ENCODE results near the gene CERS1.

Gene CERS1

DNA sequence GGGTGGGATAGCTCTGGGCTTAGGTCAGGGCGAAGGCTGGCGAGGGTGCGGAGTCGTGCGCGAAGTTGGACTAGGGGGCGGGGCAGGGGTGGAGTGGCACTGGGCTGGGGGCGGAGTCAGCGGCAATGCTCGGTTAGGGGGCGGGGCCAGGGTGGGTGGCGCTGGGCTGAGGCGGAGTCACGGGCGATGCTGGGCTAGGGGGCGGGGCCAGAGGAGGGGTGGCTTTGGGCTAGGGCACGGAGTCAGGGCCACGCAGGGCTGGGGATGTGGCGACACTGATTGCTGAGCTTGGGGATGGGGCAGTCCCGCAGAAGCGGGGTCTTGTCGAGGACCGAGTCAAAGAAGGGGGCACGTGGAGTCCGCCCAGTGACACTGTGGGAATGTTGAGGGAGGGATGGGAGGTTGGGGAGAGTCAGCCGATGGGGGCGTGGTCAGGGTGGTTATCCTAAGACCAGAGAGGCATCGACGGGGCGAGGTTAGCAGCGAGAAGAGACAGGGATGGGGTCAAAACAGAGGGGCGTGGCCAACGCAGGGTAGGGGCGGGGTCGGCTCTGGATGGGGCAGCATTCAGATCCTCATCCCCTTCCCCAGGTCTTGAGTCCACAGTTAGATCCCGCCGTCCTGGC, 36.4 kb upstream of the CERS1 start:
- H3K4me1 ChIP-seq (ENCODE audit: insufficient read depth, low read length) = no peaks in the 10 kb centered on the region
- DNase-seq (peak; percentile 58), ATAC-seq (ENCODE audit: insufficient read depth, low read depth) (peak; percentile 75)
- H3K27ac ChIP-seq (ENCODE audit: low read length) = no peak overlapping the region
- no peaks in the 10 kb centered on the region for H3K27me3 ChIP-seq (ENCODE audit: insufficient read depth, low read length, poor library complexity)
- no peak overlapping the region for H2AFZ ChIP-seq (ENCODE audit: low read depth, low read length)
- no peaks in the 10 kb centered on the region for H4K20me1 ChIP-seq (ENCODE audit: insufficient read depth, low read length)
- H3K79me2 ChIP-seq (ENCODE audit: insufficient read depth, low read length) = no peaks in the 10 kb centered on the region
- H3K4me3 ChIP-seq (ENCODE audit: low read depth in 1 of 2, low read length in 2 of 2) = no peak overlapping the region
- H3K36me3 ChIP-seq (ENCODE audit: insufficient read depth, low read length) = peaks cover 15% of the 10 kb centered on the region; the same call in 1 of the 2 replicates
- no peaks in the 10 kb centered on the region for H3K9me3 ChIP-seq (ENCODE audit: insufficient read depth, low read length, severe bottlenecking)
- no peak overlapping the region for H3K4me2 ChIP-seq (ENCODE audit: insufficient read depth, low read length)
- no peak overlapping the region for H3K9ac ChIP-seq (ENCODE audit: low read depth, low read length)
- TF ChIP-seq, protein P1, sequence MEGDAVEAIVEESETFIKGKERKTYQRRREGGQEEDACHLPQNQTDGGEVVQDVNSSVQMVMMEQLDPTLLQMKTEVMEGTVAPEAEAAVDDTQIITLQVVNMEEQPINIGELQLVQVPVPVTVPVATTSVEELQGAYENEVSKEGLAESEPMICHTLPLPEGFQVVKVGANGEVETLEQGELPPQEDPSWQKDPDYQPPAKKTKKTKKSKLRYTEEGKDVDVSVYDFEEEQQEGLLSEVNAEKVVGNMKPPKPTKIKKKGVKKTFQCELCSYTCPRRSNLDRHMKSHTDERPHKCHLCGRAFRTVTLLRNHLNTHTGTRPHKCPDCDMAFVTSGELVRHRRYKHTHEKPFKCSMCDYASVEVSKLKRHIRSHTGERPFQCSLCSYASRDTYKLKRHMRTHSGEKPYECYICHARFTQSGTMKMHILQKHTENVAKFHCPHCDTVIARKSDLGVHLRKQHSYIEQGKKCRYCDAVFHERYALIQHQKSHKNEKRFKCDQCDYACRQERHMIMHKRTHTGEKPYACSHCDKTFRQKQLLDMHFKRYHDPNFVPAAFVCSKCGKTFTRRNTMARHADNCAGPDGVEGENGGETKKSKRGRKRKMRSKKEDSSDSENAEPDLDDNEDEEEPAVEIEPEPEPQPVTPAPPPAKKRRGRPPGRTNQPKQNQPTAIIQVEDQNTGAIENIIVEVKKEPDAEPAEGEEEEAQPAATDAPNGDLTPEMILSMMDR (IDR thresholded peaks at IDR 0.05; ENCODE audit: borderline replicate concordance, extremely low read depth, low read length, poor library complexity, severe bottlenecking) = no peak
- TF ChIP-seq EZH2 (IDR thresholded peaks at IDR 0.05; ENCODE audit: borderline replicate concordance, low read depth, low read length, severe bottlenecking) = no peak

DNA sequence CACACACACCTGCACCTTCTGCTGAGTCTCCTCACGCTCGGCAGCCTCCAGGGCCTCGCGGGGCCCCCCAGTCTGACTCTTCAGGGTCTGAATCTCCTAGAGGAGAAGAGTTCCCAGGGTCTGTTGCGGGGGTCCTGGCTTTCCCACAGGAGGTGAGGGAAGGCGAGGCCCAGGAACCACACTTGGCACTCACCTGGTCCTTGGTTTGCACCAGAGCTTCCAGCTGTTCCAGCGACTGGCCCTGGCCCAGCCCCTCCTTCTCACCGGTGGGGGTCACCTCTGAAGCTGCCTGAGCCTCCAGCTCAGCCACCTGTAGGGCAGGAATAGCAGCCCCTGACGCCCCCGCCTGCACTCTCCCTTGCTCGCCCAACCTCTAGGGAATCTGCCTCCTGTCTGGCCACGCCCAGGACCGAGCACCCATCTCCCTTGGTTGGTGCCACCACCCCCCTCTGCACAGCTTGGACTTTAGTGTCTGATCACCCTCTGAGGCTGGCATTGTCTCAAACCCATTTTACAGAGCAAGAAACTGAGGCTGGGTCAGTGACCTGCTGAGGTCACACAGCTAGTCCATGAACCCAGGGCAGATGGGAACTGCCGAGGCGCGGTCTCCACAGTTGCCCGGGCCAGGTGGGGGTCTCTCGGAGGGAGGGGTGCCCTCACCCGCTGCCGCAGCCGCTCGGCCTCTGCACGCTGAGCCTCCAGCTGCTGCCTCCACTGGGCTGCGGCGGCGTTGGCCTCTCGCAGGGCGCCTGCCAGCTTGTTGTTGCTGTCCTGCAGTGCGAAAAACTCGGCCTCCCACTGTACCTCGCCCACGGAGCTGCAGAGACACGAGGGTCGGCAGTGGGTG, 35.6 kb upstream of the CERS1 start:
- H3K4me1 ChIP-seq (ENCODE audit: insufficient read depth, low read length) = no peaks in the 10 kb centered on the region
- no peaks in the 10 kb centered on the region for H4K20me1 ChIP-seq (ENCODE audit: insufficient read depth, low read length)
- no peak for TF ChIP-seq EZH2 (IDR thresholded peaks at IDR 0.05; ENCODE audit: borderline replicate concordance, low read depth, low read length, severe bottlenecking)
- TF ChIP-seq, protein P1 (IDR thresholded peaks at IDR 0.05; ENCODE audit: borderline replicate concordance, extremely low read depth, low read length, poor library complexity, severe bottlenecking) = no peak
- peaks cover 20% of the 10 kb centered on the region for H3K36me3 ChIP-seq (ENCODE audit: insufficient read depth, low read length)
- no peak overlapping the region for H3K27ac ChIP-seq (ENCODE audit: low read length)
- H3K27me3 ChIP-seq (ENCODE audit: insufficient read depth, low read length, poor library complexity) = no peaks in the 10 kb centered on the region
- ATAC-seq (ENCODE audit: insufficient read depth, low read depth) (no peak), DNase-seq (no peak)
- H3K4me3 ChIP-seq (ENCODE audit: low read depth in 1 of 2, low read length in 2 of 2) = no peak overlapping the region
- no peak overlapping the region for H3K4me2 ChIP-seq (ENCODE audit: insufficient read depth, low read length)
- H3K9ac ChIP-seq (ENCODE audit: low read depth, low read length) = no peak overlapping the region
- no peaks in the 10 kb centered on the region for H3K79me2 ChIP-seq (ENCODE audit: insufficient read depth, low read length)
- H3K9me3 ChIP-seq (ENCODE audit: insufficient read depth, low read length, severe bottlenecking) = no peaks in the 10 kb centered on the region
- no peak overlapping the region for H2AFZ ChIP-seq (ENCODE audit: low read depth, low read length)

GRCh38 chr19:18929311-18929710, 33.4 kb upstream of the CERS1 start:
- no peak overlapping the region for H3K9ac ChIP-seq (ENCODE audit: low read depth, low read length)
- H3K27me3 ChIP-seq (ENCODE audit: insufficient read depth, low read length, poor library complexity) = no peaks in the 10 kb centered on the region
- no peak overlapping the region for H3K27ac ChIP-seq (ENCODE audit: low read length)
- no peak overlapping the region for H3K4me2 ChIP-seq (ENCODE audit: insufficient read depth, low read length)
- no peaks in the 10 kb centered on the region for H3K9me3 ChIP-seq (ENCODE audit: insufficient read depth, low read length, severe bottlenecking)
- H3K4me3 ChIP-seq (ENCODE audit: low read depth in 1 of 2, low read length in 2 of 2) = no peak overlapping the region
- no peaks in the 10 kb centered on the region for H4K20me1 ChIP-seq (ENCODE audit: insufficient read depth, low read length)
- TF ChIP-seq, protein P1 (IDR thresholded peaks at IDR 0.05; ENCODE audit: borderline replicate concordance, extremely low read depth, low read length, poor library complexity, severe bottlenecking) = no peak
- TF ChIP-seq EZH2 (IDR thresholded peaks at IDR 0.05; ENCODE audit: borderline replicate concordance, low read depth, low read length, severe bottlenecking) = no peak
- ATAC-seq (ENCODE audit: insufficient read depth, low read depth) = peak; percentile 17; the same call in 1 of the 3 replicates
- peaks cover 37% of the 10 kb centered on the region for H3K36me3 ChIP-seq (ENCODE audit: insufficient read depth, low read length)
- H3K79me2 ChIP-seq (ENCODE audit: insufficient read depth, low read length) = no peaks in the 10 kb centered on the region
- DNase-seq = no peak
- no peak overlapping the region for H2AFZ ChIP-seq (ENCODE audit: low read depth, low read length)
- no peaks in the 10 kb centered on the region for H3K4me1 ChIP-seq (ENCODE audit: insufficient read depth, low read length)

All from DND-41 (cell line).